HEK293 (cell line): Measurements from ENCODE around the gene SPACA4.

Source experiments
- CTCF ChIA-PET: fragments of 350-600 bp; formaldehyde crosslinking; extraction: SDS; loops from one replicate; lab custom pipeline; 2021; ENCODE audit warnings: antibody characterized with exemption; lab: Yijun Ruan, JAX
- POLR2A ChIA-PET: fragments of 300-600 bp; formaldehyde crosslinking; extraction: SDS; loops from one replicate; lab custom pipeline; 2020; ENCODE audit warnings: antibody characterized with exemption, inconsistent platforms; lab: Yijun Ruan, JAX
- H3K27ac ChIP-seq: fragments of 200-500 bp; sonication (Bioruptor generic); 2 replicates; pipeline ENCODE4 v1.5.1; 2014; ENCODE audit warnings: low read depth, low read length, control low read depth, inconsistent platforms; ENCODE audit errors: extremely low read depth
- H3K36me3 ChIP-seq, 2 experiments: fragments of 200-500 bp in 1 of 2; sonication (Bioruptor generic) in 1 of 2; 1 replicate in 1 of 2; 2 replicates in 1 of 2; pipeline ENCODE4 v1.5.1; 2014 to 2017; ENCODE audit warnings: inconsistent platforms in 2 of 2, low read length in 2 of 2; ENCODE audit not compliant: control insufficient read depth in 2 of 2, insufficient read depth in 1 of 2
- H3K4me1 ChIP-seq: fragments of 200-500 bp; sonication (Bioruptor generic); 2 replicates; pipeline ENCODE4 v1.5.1; 2014; ENCODE audit warnings: mild to moderate bottlenecking, low read length, inconsistent platforms; ENCODE audit not compliant: control insufficient read depth, insufficient read depth
- H3K4me3 ChIP-seq: 2 replicates; pipeline ENCODE4 v1.5.1; 2011; ENCODE audit warnings: low read depth, mild to moderate bottlenecking, control low read depth, low read length, moderate library complexity
- H3K9me3 ChIP-seq: fragments of 200-500 bp; sonication (Bioruptor generic); 2 replicates; pipeline ENCODE4 v1.5.1; 2014; ENCODE audit warnings: low read depth, low read length, inconsistent platforms; ENCODE audit not compliant: control insufficient read depth, insufficient read depth
- EGR2 ChIP-seq: fragments of 450-650 bp; formaldehyde crosslinking; IDR thresholded peaks from 2 replicates; pipeline ENCODE4 v1.5.1; 2016; ENCODE audit warnings: low read depth, missing biosample characterization, missing genetic modification characterization
- KLF16 ChIP-seq: fragments of 450-650 bp; formaldehyde crosslinking; IDR thresholded peaks from 2 replicates; pipeline ENCODE4 v1.5.1; 2017; ENCODE audit warnings: missing biosample characterization, missing genetic modification characterization
- RBAK ChIP-seq: fragments of 450-650 bp; formaldehyde crosslinking; IDR thresholded peaks from 2 replicates; pipeline ENCODE4 v1.5.1; 2016; ENCODE audit warnings: missing biosample characterization, missing genetic modification characterization
- SCRT2 ChIP-seq: fragments of 450-650 bp; formaldehyde crosslinking; IDR thresholded peaks from 2 replicates; pipeline ENCODE4 v1.5.1; 2016; ENCODE audit warnings: missing biosample characterization, missing genetic modification characterization
- ZBTB17 ChIP-seq: fragments of 450-650 bp; formaldehyde crosslinking; IDR thresholded peaks from 2 replicates; pipeline ENCODE4 v1.5.1; 2016; ENCODE audit warnings: missing biosample characterization, missing genetic modification characterization
- ZBTB20 ChIP-seq: fragments of 450-650 bp; formaldehyde crosslinking; IDR thresholded peaks from 2 replicates; pipeline ENCODE4 v1.5.1; 2016; ENCODE audit warnings: missing biosample characterization, missing genetic modification characterization
- ZNF133 ChIP-seq: fragments of 450-650 bp; formaldehyde crosslinking; IDR thresholded peaks from 2 replicates; pipeline ENCODE4 v1.5.1; 2016; ENCODE audit warnings: missing biosample characterization, missing genetic modification characterization
- ZNF16 ChIP-seq: fragments of 450-650 bp; formaldehyde crosslinking; IDR thresholded peaks from 2 replicates; pipeline ENCODE4 v1.5.1; 2016; ENCODE audit warnings: low read depth, missing biosample characterization, missing genetic modification characterization
- ZNF175 ChIP-seq: fragments of 450-650 bp; formaldehyde crosslinking; IDR thresholded peaks from 2 replicates; pipeline ENCODE4 v1.5.1; 2016; ENCODE audit warnings: missing biosample characterization, missing genetic modification characterization
- ZNF2 ChIP-seq: fragments of 450-650 bp; formaldehyde crosslinking; IDR thresholded peaks from 2 replicates; pipeline ENCODE4 v1.5.1; 2016; ENCODE audit warnings: missing biosample characterization, missing genetic modification characterization
- ZNF248 ChIP-seq: fragments of 450-650 bp; formaldehyde crosslinking; IDR thresholded peaks from 2 replicates; pipeline ENCODE4 v1.5.1; 2017; ENCODE audit warnings: missing biosample characterization, missing genetic modification characterization
- ZNF311 ChIP-seq: fragments of 450-650 bp; formaldehyde crosslinking; IDR thresholded peaks from 2 replicates; pipeline ENCODE4 v1.5.1; 2017; ENCODE audit warnings: missing biosample characterization, missing genetic modification characterization, borderline replicate concordance
- ZNF324 ChIP-seq: fragments of 450-650 bp; formaldehyde crosslinking; IDR thresholded peaks from 2 replicates; pipeline ENCODE4 v1.5.1; 2016; ENCODE audit warnings: missing biosample characterization, missing genetic modification characterization
- ZNF335 ChIP-seq: fragments of 450-650 bp; formaldehyde crosslinking; conservative IDR thresholded peaks from 2 replicates; pipeline ENCODE4 v1.5.1; 2016; ENCODE audit warnings: missing biosample characterization, missing genetic modification characterization
- ZNF366 ChIP-seq: fragments of 450-650 bp; formaldehyde crosslinking; conservative IDR thresholded peaks from 2 replicates; pipeline ENCODE4 v1.5.1; 2016; ENCODE audit warnings: missing biosample characterization, missing genetic modification characterization
- ZNF394 ChIP-seq: fragments of 450-650 bp; formaldehyde crosslinking; IDR thresholded peaks from 2 replicates; pipeline ENCODE4 v1.5.1; 2016; ENCODE audit warnings: missing biosample characterization, missing genetic modification characterization, mild to moderate bottlenecking, moderate library complexity, borderline replicate concordance
- ZNF48 ChIP-seq: fragments of 450-650 bp; formaldehyde crosslinking; IDR thresholded peaks from 2 replicates; pipeline ENCODE4 v1.5.1; 2016; ENCODE audit warnings: missing biosample characterization, missing genetic modification characterization
- ZNF488 ChIP-seq: fragments of 450-650 bp; formaldehyde crosslinking; IDR thresholded peaks from 2 replicates; pipeline ENCODE4 v1.5.1; 2016; ENCODE audit warnings: missing biosample characterization, missing genetic modification characterization
- ZNF501 ChIP-seq: fragments of 450-650 bp; formaldehyde crosslinking; IDR thresholded peaks from 2 replicates; pipeline ENCODE4 v1.5.1; 2016; ENCODE audit warnings: missing biosample characterization, missing genetic modification characterization
- ZNF571 ChIP-seq: fragments of 450-650 bp; formaldehyde crosslinking; IDR thresholded peaks from 2 replicates; pipeline ENCODE4 v1.5.0; 2017; ENCODE audit warnings: missing biosample characterization, missing genetic modification characterization
- ZNF600 ChIP-seq: fragments of 450-650 bp; formaldehyde crosslinking; IDR thresholded peaks from 2 replicates; pipeline ENCODE4 v1.5.1; 2016; ENCODE audit warnings: missing biosample characterization, missing genetic modification characterization
- ZNF610 ChIP-seq: fragments of 450-650 bp; formaldehyde crosslinking; IDR thresholded peaks from 2 replicates; pipeline ENCODE4 v1.5.1; 2016; ENCODE audit warnings: missing biosample characterization, missing genetic modification characterization, borderline replicate concordance
- ZNF626 ChIP-seq: fragments of 450-650 bp; sonication (Bioruptor Pico); formaldehyde crosslinking; IDR thresholded peaks from 2 replicates; pipeline ENCODE4 v1.5.1; 2018; ENCODE audit warnings: missing biosample characterization, missing genetic modification characterization, inconsistent platforms
- ZNF629 ChIP-seq: fragments of 450-650 bp; formaldehyde crosslinking; IDR thresholded peaks from 2 replicates; pipeline ENCODE4 v1.5.1; 2017; ENCODE audit warnings: missing biosample characterization, missing genetic modification characterization
- ZNF639 ChIP-seq: fragments of 450-650 bp; formaldehyde crosslinking; IDR thresholded peaks from 2 replicates; pipeline ENCODE4 v1.5.1; 2016; ENCODE audit warnings: missing biosample characterization, missing genetic modification characterization
- ZNF658 ChIP-seq: fragments of 450-650 bp; formaldehyde crosslinking; IDR thresholded peaks from 2 replicates; pipeline ENCODE4; 2016; ENCODE audit warnings: missing biosample characterization, missing genetic modification characterization
- ZNF677 ChIP-seq: fragments of 450-650 bp; IDR thresholded peaks from 2 replicates; pipeline ENCODE4 v1.5.0; 2018; ENCODE audit warnings: missing biosample characterization, mild to moderate bottlenecking, missing genetic modification characterization, moderate library complexity
- ZNF692 ChIP-seq: fragments of 450-650 bp; formaldehyde crosslinking; IDR thresholded peaks from 2 replicates; pipeline ENCODE4 v1.5.1; 2016; ENCODE audit warnings: missing biosample characterization, missing genetic modification characterization
- ZNF76 ChIP-seq: fragments of 450-650 bp; formaldehyde crosslinking; IDR thresholded peaks from 2 replicates; pipeline ENCODE4; 2016; ENCODE audit warnings: low read depth, missing biosample characterization, missing genetic modification characterization, borderline replicate concordance
- ZNF837 ChIP-seq: fragments of 450-650 bp; formaldehyde crosslinking; IDR thresholded peaks from 2 replicates; pipeline ENCODE4 v1.5.1; 2016; ENCODE audit warnings: missing biosample characterization, missing genetic modification characterization
- ZSCAN4 ChIP-seq: fragments of 450-650 bp; formaldehyde crosslinking; IDR thresholded peaks from 2 replicates; pipeline ENCODE4 v1.5.1; 2017; ENCODE audit warnings: missing biosample characterization, missing genetic modification characterization
- ZSCAN5A ChIP-seq: fragments of 450-650 bp; formaldehyde crosslinking; IDR thresholded peaks from 2 replicates; pipeline ENCODE4 v1.5.1; 2016; ENCODE audit warnings: missing biosample characterization, missing genetic modification characterization

Gene SPACA4

GRCh38 chr19:48588670-48589401 lies 17.7 kb upstream of the SPACA4 start:
- ChIA-PET POLR2A (interaction anchor here (0.8 to 1.5 kb wide), 9 partner anchors 14 to 226 kb away, joined by 3 to 11 read pairs (median 4); partner anchors contain the start of genes RPL18 and SPHK2), CTCF (interaction anchor here (0.5 to 12.4 kb wide), 41 partner anchors 8 to 1728 kb away, joined by 3 to 272 read pairs (median 4); partner anchors contain the start of genes DBP and SPACA4)
- peak overlapping the region; percentile 47 for H3K4me3 ChIP-seq
- TF ChIP-seq ZNF133 (tag by site-specific recombination), result no peak
- TF ChIP-seq ZNF501 (tag by site-specific recombination), result peak; percentile 89; the same call in 1 of the 2 replicates
- no peak for TF ChIP-seq ZNF311
- peak; percentile 91 for TF ChIP-seq ZNF335
- peak; percentile 47; the same call in 1 of the 2 replicates for TF ChIP-seq ZNF600 (tag by site-specific recombination)
- no peak for TF ChIP-seq ZNF48 (tag by site-specific recombination)
- peak; percentile 93 for TF ChIP-seq ZNF2 (tag by site-specific recombination)
- no peak for TF ChIP-seq ZNF175 (tag by site-specific recombination)
- peak; percentile 83 for TF ChIP-seq ZNF610 (tag by site-specific recombination)
- peak; percentile 98 for TF ChIP-seq ZBTB17 (tag by site-specific recombination)
- TF ChIP-seq SCRT2 (tag by site-specific recombination), result peak; percentile 28
- peak; percentile 74 for TF ChIP-seq ZNF366 (tag by site-specific recombination)
- TF ChIP-seq RBAK (tag by site-specific recombination), result no peak
- TF ChIP-seq ZNF76 (tag by site-specific recombination), result peak; percentile 78; the same call in 1 of the 2 replicates
- no peak; the same call in 1 of the 2 replicates for TF ChIP-seq ZNF639 (tag by site-specific recombination)
- TF ChIP-seq ZNF324 (tag by site-specific recombination), result peak; percentile 69; the same call in 1 of the 2 replicates
- TF ChIP-seq ZNF571 (tag by site-specific recombination), result no peak
- no peak for TF ChIP-seq ZNF488 (tag by site-specific recombination)
- TF ChIP-seq ZNF248 (tag by site-specific recombination), result no peak
- TF ChIP-seq ZNF626 (tag by site-specific recombination), result no peak
- peak; percentile 63; the same call in 1 of the 2 replicates for TF ChIP-seq ZNF394
- peak; percentile 60; the same call in 1 of the 2 replicates for TF ChIP-seq KLF16 (tag by site-specific recombination)
- TF ChIP-seq ZBTB20 (tag by site-specific recombination), result peak; percentile 36; the same call in 1 of the 2 replicates
- peak; percentile 73 for TF ChIP-seq ZNF629 (tag by site-specific recombination)
- TF ChIP-seq ZNF16 (tag by site-specific recombination), result peak; percentile 100
- no peak for TF ChIP-seq ZNF677 (tag by site-specific recombination)
- no peak for TF ChIP-seq ZNF658 (tag by site-specific recombination)
- TF ChIP-seq ZNF692 (tag by site-specific recombination), result peak; percentile 91
- TF ChIP-seq ZSCAN5A (tag by site-specific recombination), result peak; percentile 86
- no peak for TF ChIP-seq ZNF837 (tag by site-specific recombination)
- TF ChIP-seq EGR2, result peak; percentile 51
- TF ChIP-seq ZSCAN4 (tag by site-specific recombination), result peak; percentile 49; the same call in 1 of the 2 replicates

More at GRCh38 chr19:48588670-48589401, 17.7 kb upstream of the SPACA4 start:
- H3K36me3 ChIP-seq, result no peaks in the 10 kb centered on the region
- no peak overlapping the region for H3K27ac ChIP-seq
- H3K4me1 ChIP-seq, result no peaks in the 10 kb centered on the region
- H3K9me3 ChIP-seq, result no peaks in the 10 kb centered on the region
